Caco-2 (cell line): Measurements from ENCODE around the gene DMRTA1. TPM values are rescaled to one million over a fixed set of nuclear protein-coding genes. Genes with fewer than 3 reads are reported as not detected.
A peak's percentile ranks its signal among the peaks of the same experiment; 100 is the strongest.

ENCODE experiments used
- BruUV-seq: library from RNA; stranded (reverse); fragments of 400-500 nt; replicated peaks from 2 replicates; lab custom pipeline; 2021; lab: Mats Ljungman, UMichigan
- CTCF ChIA-PET: fragments of 300-600 bp; sonication (Branson Sonifier 250); formaldehyde crosslinking; loops from one replicate; lab custom pipeline; 2022; ENCODE audit warnings: antibody characterized with exemption; lab: Charles Lee
- POLR2A ChIA-PET: fragments of 300-600 bp; sonication (Branson Sonifier 250); formaldehyde crosslinking; loops from one replicate; lab custom pipeline; 2022; ENCODE audit warnings: antibody characterized with exemption; lab: Charles Lee
- DNase-seq, 2 experiments: peaks; one replicate each; pipeline versions ENCODE4 v3.0.0 to v3.0.0-alpha.2; 2020 to 2022
- H3K27me3 ChIP-seq: replicated peaks from 2 replicates; pipeline ENCODE4 v1.6.0; 2011; ENCODE audit warnings: low read length; ENCODE audit not compliant: control insufficient read depth, insufficient read depth
- H3K36me3 ChIP-seq: 2 replicates; pipeline ENCODE4 v1.5.1; 2011; ENCODE audit warnings: low read length; ENCODE audit not compliant: control insufficient read depth, insufficient read depth
- H3K4me1 ChIP-seq: fragments of 250-450 bp; sonication (Bioruptor Pico); 2 replicates; pipeline ENCODE4 v1.5.1; 2020; ENCODE audit warnings: mild to moderate bottlenecking
- H3K4me3 ChIP-seq: 2 replicates; pipeline ENCODE4 v1.5.1; 2011; ENCODE audit warnings: low read depth, mild to moderate bottlenecking, control low read depth, low read length
- H3K9me3 ChIP-seq: fragments of 250-450 bp; sonication (Bioruptor Pico); 2 replicates; pipeline ENCODE4 v1.5.1; 2020; ENCODE audit warnings: mild to moderate bottlenecking, moderate library complexity
- H3K27ac Mint-ChIP-seq: one replicate; pipeline ENCODE4 v1.8.0; 2022; ENCODE audit warnings: mixed read lengths; ENCODE audit not compliant: unreplicated experiment
- H3K27me3 Mint-ChIP-seq: one replicate; pipeline ENCODE4 v1.8.0; 2022; ENCODE audit warnings: mixed read lengths; ENCODE audit not compliant: insufficient read depth, unreplicated experiment
- H3K36me3 Mint-ChIP-seq: one replicate; pipeline ENCODE4 v1.8.0; 2022; ENCODE audit warnings: mild to moderate bottlenecking, mixed read lengths; ENCODE audit not compliant: insufficient read depth, unreplicated experiment
- H3K4me1 Mint-ChIP-seq: one replicate; pipeline ENCODE4 v1.8.0; 2022; ENCODE audit warnings: low read depth, mixed read lengths; ENCODE audit not compliant: unreplicated experiment
- H3K4me3 Mint-ChIP-seq: one replicate; pipeline ENCODE4 v1.8.0; 2022; ENCODE audit warnings: mild to moderate bottlenecking, moderate library complexity, mixed read lengths; ENCODE audit not compliant: unreplicated experiment
- H3K9me3 Mint-ChIP-seq: one replicate; pipeline ENCODE4 v1.8.0; 2022; ENCODE audit warnings: mixed read lengths; ENCODE audit not compliant: unreplicated experiment
- intact Hi-C: fragments of 100-400 bp; cut with micrococcal nuclease; formaldehyde crosslinking; loops from one replicate; pipeline ENCODE4 v1.10.0; 2022; ENCODE audit not compliant: unreplicated experiment
- total RNA-seq: library from RNA; stranded (reverse); gene quantifications from 2 replicates; pipeline ENCODE4 v1.2.3, GENCODE V29; 2022
- TF ChIP-seq, protein P1 (sequence below), 2 experiments: fragments of 200-600 bp in 1 of 2; IDR thresholded peaks; 1 replicate in 1 of 2; 2 replicates in 1 of 2; pipeline versions ENCODE4 v1.5.1 to v1.8.0; 2011 to 2022; ENCODE audit warnings: antibody characterized with exemption in 1 of 2, control low read depth in 1 of 2, inconsistent platforms in 1 of 2, low read depth in 1 of 2, low read length in 1 of 2, mild to moderate bottlenecking in 1 of 2, moderate library complexity in 1 of 2; ENCODE audit not compliant: insufficient read depth in 1 of 2, severe bottlenecking in 1 of 2, unreplicated experiment in 1 of 2

Gene DMRTA1
- total RNA-seq, 1 experiment from 2014 or later: 0.07 TPM

DNA sequence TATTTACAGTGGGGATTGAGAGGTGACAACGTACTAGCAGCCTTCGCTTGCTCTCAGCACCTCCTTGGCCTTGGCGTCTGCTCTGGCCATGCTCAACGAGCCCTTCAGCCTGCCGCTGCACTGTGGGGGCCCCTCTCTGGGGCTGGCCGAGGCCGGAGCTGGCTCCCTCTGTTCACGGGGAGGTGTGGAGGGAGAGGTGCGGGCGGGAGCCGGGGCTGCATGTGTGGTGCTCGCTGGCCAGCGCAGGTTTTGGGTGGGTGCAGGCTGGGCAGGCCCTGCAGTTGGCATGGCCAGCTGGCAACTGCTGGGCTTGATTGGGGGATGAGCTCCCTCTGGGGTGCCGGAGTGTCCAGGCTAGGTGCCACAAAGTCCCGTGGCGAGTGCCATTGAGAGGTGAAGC, 5.8 kb upstream of the DMRTA1 start:
- no peaks in the 10 kb centered on the region for H3K36me3 Mint-ChIP-seq
- no peak for DNase-seq
- BruUV-seq: no TSS peak
- Histone ChIP-seq H3K9me3 (no peaks in the 10 kb centered on the region), H3K36me3 (no peaks in the 10 kb centered on the region), H3K4me1 (no peaks in the 10 kb centered on the region), H3K4me3 (no peak overlapping the region), H3K27me3 (no peaks in the 10 kb centered on the region)
- intact Hi-C loops: no loop called here
- peaks cover 5% of the 10 kb centered on the region for H3K27me3 Mint-ChIP-seq
- peaks cover 12% of the 10 kb centered on the region for H3K9me3 Mint-ChIP-seq
- TF ChIP-seq, protein P1, sequence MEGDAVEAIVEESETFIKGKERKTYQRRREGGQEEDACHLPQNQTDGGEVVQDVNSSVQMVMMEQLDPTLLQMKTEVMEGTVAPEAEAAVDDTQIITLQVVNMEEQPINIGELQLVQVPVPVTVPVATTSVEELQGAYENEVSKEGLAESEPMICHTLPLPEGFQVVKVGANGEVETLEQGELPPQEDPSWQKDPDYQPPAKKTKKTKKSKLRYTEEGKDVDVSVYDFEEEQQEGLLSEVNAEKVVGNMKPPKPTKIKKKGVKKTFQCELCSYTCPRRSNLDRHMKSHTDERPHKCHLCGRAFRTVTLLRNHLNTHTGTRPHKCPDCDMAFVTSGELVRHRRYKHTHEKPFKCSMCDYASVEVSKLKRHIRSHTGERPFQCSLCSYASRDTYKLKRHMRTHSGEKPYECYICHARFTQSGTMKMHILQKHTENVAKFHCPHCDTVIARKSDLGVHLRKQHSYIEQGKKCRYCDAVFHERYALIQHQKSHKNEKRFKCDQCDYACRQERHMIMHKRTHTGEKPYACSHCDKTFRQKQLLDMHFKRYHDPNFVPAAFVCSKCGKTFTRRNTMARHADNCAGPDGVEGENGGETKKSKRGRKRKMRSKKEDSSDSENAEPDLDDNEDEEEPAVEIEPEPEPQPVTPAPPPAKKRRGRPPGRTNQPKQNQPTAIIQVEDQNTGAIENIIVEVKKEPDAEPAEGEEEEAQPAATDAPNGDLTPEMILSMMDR (IDR thresholded peaks at IDR 0.05; ENCODE audit: insufficient read depth in 1 of 2, low read depth in 1 of 2, low read length in 1 of 2, severe bottlenecking in 1 of 2, unreplicated experiment in 1 of 2): no peak
- no peak overlapping the region for H3K4me3 Mint-ChIP-seq
- ChIA-PET CTCF (no interaction called here), POLR2A (no interaction called here)
- H3K4me1 Mint-ChIP-seq: no peaks in the 10 kb centered on the region
- no peak overlapping the region for H3K27ac Mint-ChIP-seq

DNA sequence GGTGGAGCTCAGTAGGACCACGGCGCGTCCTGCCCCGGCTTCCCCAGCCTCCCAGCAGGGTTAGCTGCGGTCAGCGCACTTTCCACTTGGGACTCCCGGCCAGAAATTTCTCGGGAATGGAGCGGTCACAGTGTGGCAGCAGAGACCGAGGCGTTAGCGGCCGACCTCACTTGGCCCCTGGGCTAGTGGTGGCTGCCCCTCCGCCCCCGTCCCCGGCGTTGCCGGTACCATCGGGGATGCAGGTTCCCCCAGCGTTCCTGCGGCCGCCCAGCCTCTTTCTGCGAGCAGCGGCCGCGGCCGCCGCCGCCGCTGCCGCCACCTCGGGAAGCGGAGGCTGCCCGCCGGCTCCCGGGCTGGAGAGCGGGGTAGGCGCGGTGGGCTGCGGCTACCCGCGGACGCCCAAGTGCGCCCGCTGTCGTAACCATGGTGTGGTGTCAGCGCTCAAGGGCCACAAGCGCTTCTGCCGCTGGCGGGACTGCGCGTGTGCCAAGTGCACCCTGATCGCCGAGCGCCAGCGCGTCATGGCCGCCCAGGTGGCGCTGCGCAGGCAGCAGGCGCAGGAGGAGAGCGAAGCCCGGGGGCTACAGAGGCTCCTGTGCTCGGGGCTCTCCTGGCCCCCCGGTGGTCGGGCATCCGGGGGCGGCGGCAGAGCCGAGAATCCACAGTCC, 460 bp downstream of the DMRTA1 start:
- CTCF ChIA-PET: no interaction called here
- Mint-ChIP-seq H3K4me1 (no peaks in the 10 kb centered on the region), H3K9me3 (no peaks in the 10 kb centered on the region), H3K27me3 (peaks cover 6% of the 10 kb centered on the region), H3K4me3 (peak overlapping the region; percentile 53), H3K36me3 (no peaks in the 10 kb centered on the region), H3K27ac (no peak overlapping the region)
- Histone ChIP-seq H3K36me3 (no peaks in the 10 kb centered on the region), H3K4me1 (no peaks in the 10 kb centered on the region), H3K27me3 (no peaks in the 10 kb centered on the region), H3K4me3 (peak overlapping the region; percentile 39), H3K9me3 (no peaks in the 10 kb centered on the region)
- peak; percentile 35 to 60 for DNase-seq
- BruUV-seq: no TSS peak
- POLR2A ChIA-PET: no interaction called here
- TF ChIP-seq, protein P1 (IDR thresholded peaks at IDR 0.05; ENCODE audit: insufficient read depth in 1 of 2, low read depth in 1 of 2, low read length in 1 of 2, severe bottlenecking in 1 of 2, unreplicated experiment in 1 of 2): no peak
- intact Hi-C loops: no loop called here

DNA sequence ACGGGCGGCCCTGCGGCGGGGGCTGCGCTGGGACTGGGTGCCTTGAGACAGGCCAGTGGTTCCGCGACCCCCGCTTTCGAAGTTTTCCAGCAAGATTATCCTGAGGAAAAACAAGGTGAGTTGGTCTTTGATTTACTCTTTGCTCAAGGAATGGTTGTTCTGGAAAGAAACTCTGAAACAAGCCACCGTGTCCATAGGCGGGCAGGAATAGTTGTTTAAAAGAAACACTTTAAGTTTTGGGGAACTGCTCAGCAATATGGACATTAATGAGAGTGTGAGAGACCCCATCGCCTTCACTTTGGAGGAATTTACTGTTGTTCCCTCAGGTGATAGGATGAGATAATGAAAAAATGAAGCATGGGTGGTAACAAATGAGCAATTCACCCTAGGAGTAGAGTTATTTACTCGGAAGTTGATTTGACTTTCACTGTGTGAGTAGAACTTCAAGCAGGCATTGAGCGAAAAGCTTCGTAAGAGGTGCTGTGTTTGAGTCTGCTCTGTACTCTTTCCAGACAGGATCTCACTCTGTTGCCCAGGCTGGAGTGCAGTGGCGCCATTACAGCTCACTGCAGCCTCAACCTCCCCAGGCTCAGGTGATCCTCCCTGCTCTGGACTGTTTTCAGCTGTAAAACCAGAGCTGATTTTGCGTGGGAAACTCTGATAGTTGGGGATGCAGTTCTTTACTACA, 1.1 kb downstream of the DMRTA1 start:
- no TSS peak for BruUV-seq
- Mint-ChIP-seq H3K27ac (no peak overlapping the region), H3K27me3 (peaks cover 6% of the 10 kb centered on the region), H3K9me3 (no peaks in the 10 kb centered on the region), H3K4me1 (no peaks in the 10 kb centered on the region), H3K36me3 (no peaks in the 10 kb centered on the region), H3K4me3 (peak overlapping the region; percentile 35)
- Histone ChIP-seq H3K27me3 (no peaks in the 10 kb centered on the region), H3K4me1 (no peaks in the 10 kb centered on the region), H3K9me3 (no peaks in the 10 kb centered on the region), H3K36me3 (no peaks in the 10 kb centered on the region), H3K4me3 (peak overlapping the region; percentile 39)
- intact Hi-C loops: no loop called here
- TF ChIP-seq, protein P1 (IDR thresholded peaks at IDR 0.05; ENCODE audit: insufficient read depth in 1 of 2, low read depth in 1 of 2, low read length in 1 of 2, severe bottlenecking in 1 of 2, unreplicated experiment in 1 of 2): no peak
- CTCF ChIA-PET: no interaction called here
- no peak for DNase-seq
- POLR2A ChIA-PET: no interaction called here
